Pancreas (tissue), 10 donors: Measurements from ENCODE around the gene GRIN2C. TPM values are rescaled to one million over a fixed set of nuclear protein-coding genes. Genes with fewer than 3 reads are reported as not detected.

Experiments
- ATAC-seq, 4 donors: fragments of 200-7000 bp; cut with Tn5 transposase; one replicate each; pipeline versions ENCODE4 v1.8.0 to v1.9.1; 2020; ENCODE audit warnings: mild to moderate bottlenecking in 4 of 4, moderate library complexity in 4 of 4
- DNase-seq, 6 donors: peaks; one replicate each; pipeline ENCODE4 v3.0.0-alpha.2; 2020
- FAIRE-seq: peaks from 2 replicates; lab custom pipeline; 2012; peaks lifted over from hg19 to GRCh38; lab: Jason Lieb, UNC
- H3K27ac ChIP-seq, 4 donors: fragments of 200-600 bp; sonication (generic); 1 replicate in 3 of 4; 2 replicates in 1 of 4; pipeline versions ENCODE4 v1.5.0 to v1.8.0; 2020
- H3K27me3 ChIP-seq, 4 donors: fragments of 200-600 bp; one replicate each; pipeline ENCODE4 v1.8.0; 2021
- H3K36me3 ChIP-seq, 3 donors: fragments of 200-600 bp; sonication (generic) in 1 of 3; one replicate each; pipeline versions ENCODE4 v1.5.0 to v1.8.0; 2020 to 2021
- H3K4me1 ChIP-seq, 3 donors: fragments of 200-600 bp; one replicate each; pipeline ENCODE4 v1.8.0; 2021
- H3K4me3 ChIP-seq, 4 donors: fragments of 200-600 bp; sonication (generic) in 2 of 4; one replicate each; pipeline versions ENCODE4 v1.5.0 to v1.8.0; 2020 to 2021
- H3K9me3 ChIP-seq, 4 donors: fragments of 200-600 bp; one replicate each; pipeline ENCODE4 v1.8.0; 2021
- CTCF ChIP-seq, 4 donors: fragments of 200-600 bp; sonication (generic) in 3 of 4; IDR thresholded peaks; one replicate each; pipeline versions ENCODE4 v1.5.0 to v1.8.0; 2021; ENCODE audit warnings: antibody characterized with exemption in 4 of 4
- WGBS, 2 donors: extraction: QIAGEN DNeasy Blood & Tissue Kit; methylation state at CpG; one replicate each; pipeline ENCODE4 v1.1.7; 2013; 5-methylcytosine and 5-hydroxymethylcytosine counted together
- intact Hi-C, 3 donors: fragments of 100-400 bp; cut with DNase I; formaldehyde crosslinking; loops; one replicate each; pipeline versions ENCODE4 v1.11.1 to v1.14.2; 2022
- polyA plus RNA-seq, 2 donors: library from polyadenylated mRNA; stranded (reverse); fragments of 200-250 nt; gene quantifications; one replicate each; pipeline ENCODE4 v1.2.3, GENCODE V29; 2013
- total RNA-seq, 6 donors: library from RNA; stranded (reverse); fragmentation: NEBNext Ultra II Directional in 4 of 6; extraction: Animal tissue kit (Norgen Biotek cat#: 25700) in 4 of 6; gene quantifications; one replicate each; pipeline versions ENCODE4 v1.2.1 to v1.2.4, GENCODE V29; 2021 to 2023
- donor health status: healthy with polysubstance abuse.
- donor health status: DM: no; HTN: no; CAD: no; lungs with moderate emphysema.
- donor health status: DM: no; HTN: no; CAD: no.
- donor health status: control.
- donor health status: control.
- donor health status: Bipolar disorder and iron deficiency.
- donor health status: DM: yes; HTN: yes; CAD: no.
- donor health status: DM: no; HTN: no; CAD: no.
- donor health status: DM: no; HTN: no; CAD: no.
- donor health status: DM: yes; HTN: yes; CAD: no.

GRIN2C gene
- total and polyA plus RNA-seq, 8 donors, result 0.03 to 0.15 (median 0.09) TPM; not detected in 3

- Histone ChIP-seq H3K4me3 (no peak overlapping the region), H3K36me3 (no peaks in the 10 kb centered on the region), H3K27me3 (no peaks in the 10 kb centered on the region), H3K27ac (no peak overlapping the region), H3K9me3 (no peaks in the 10 kb centered on the region), H3K4me1 (peaks cover 0 to 4% (median 0%) of the 10 kb centered on the region in 3 donors)
- no peak for TF ChIP-seq CTCF (IDR thresholded peaks at IDR 0.05)
- DNase-seq (no peak), ATAC-seq (no peak), FAIRE-seq (no peak)
- intact Hi-C loops, result loop anchor here in 2 of 3 donors (5.0 to 10.0 kb wide), 3 partner anchors 122 to 212 kb away; partner anchors contain the start of gene NHERF1 (in 1 of the 2)
- WGBS, 2 donors, result 76 to 81% methylated on average over 19 of the region's 19 CpGs
These were observed 6.6 kb upstream of the GRIN2C start for GRCh38 chr17:74866198-74866835.

GRCh38 chr17:74865504-74866197 lies 6.0 kb upstream of the GRIN2C start:
- DNase-seq (peak in 1 of 6 donors; percentile 64), ATAC-seq (no peak), FAIRE-seq (no peak)
- intact Hi-C loops, result loop anchor here in 2 of 3 donors (5.0 to 10.0 kb wide), 3 partner anchors 121 to 211 kb away; partner anchors contain the start of gene NHERF1 (in 1 of the 2)
- WGBS, 2 donors, result 79% methylated on average over 18 to 19 of the region's 19 CpGs
- peaks cover 0 to 9% (median 0%) of the 10 kb centered on the region in 3 donors for H3K4me1 ChIP-seq
- no peaks in the 10 kb centered on the region for H3K36me3 ChIP-seq
- H3K9me3 ChIP-seq, result no peaks in the 10 kb centered on the region
- TF ChIP-seq CTCF (IDR thresholded peaks at IDR 0.05), result no peak
- H3K4me3 ChIP-seq, result no peak overlapping the region
- H3K27ac ChIP-seq, result no peak overlapping the region
- H3K27me3 ChIP-seq, result peaks cover 0 to 5% (median 0%) of the 10 kb centered on the region in 4 donors

GRCh38 chr17:74864866-74865395 lies 5.2 kb upstream of the GRIN2C start:
- intact Hi-C loops, result loop anchor here in 2 of 3 donors (5.0 to 10.0 kb wide), 5 partner anchors 68 to 210 kb away; partner anchors contain the start of gene NHERF1 (in 1 of the 2)
- 22% methylated on average over 11 of the region's 11 CpGs for WGBS, 2 donors
- DNase-seq, result peak; percentile 50 to 90 (median 78)
- peak; percentile 88 to 93 (median 92) for TF ChIP-seq CTCF (IDR thresholded peaks at IDR 0.05)
- no peak overlapping the region for H3K27ac ChIP-seq
- peaks cover 0 to 9% (median 0%) of the 10 kb centered on the region in 3 donors for H3K4me1 ChIP-seq
- H3K9me3 ChIP-seq, result no peaks in the 10 kb centered on the region
- peak; percentile 63 to 82 (median 75) for ATAC-seq
- FAIRE-seq, result no peak
- H3K27me3 ChIP-seq, result peaks cover 0 to 6% (median 3%) of the 10 kb centered on the region in 4 donors
- no peak overlapping the region for H3K4me3 ChIP-seq
- no peaks in the 10 kb centered on the region for H3K36me3 ChIP-seq

- Histone ChIP-seq H3K27ac (no peak overlapping the region), H3K9me3 (no peaks in the 10 kb centered on the region), H3K4me3 (no peak overlapping the region), H3K4me1 (peaks cover 0 to 9% (median 0%) of the 10 kb centered on the region in 3 donors), H3K36me3 (no peaks in the 10 kb centered on the region), H3K27me3 (peaks cover 0 to 8% (median 3%) of the 10 kb centered on the region in 4 donors)
- DNase-seq, result peak in 1 of 6 donors; percentile 76
- TF ChIP-seq CTCF (IDR thresholded peaks at IDR 0.05), result no peak
- no peak for FAIRE-seq
- WGBS, 2 donors, result 86 to 92% methylated on average over 13 to 15 of the region's 15 CpGs
- no peak for ATAC-seq
- intact Hi-C loops, result loop anchor here in 2 of 3 donors (5.0 to 10.0 kb wide), 4 partner anchors 67 to 210 kb away; partner anchors contain the start of gene NHERF1 (in 1 of the 2)
These were observed 4.7 kb upstream of the GRIN2C start for GRCh38 chr17:74864297-74864865.
